Measurements from ENCODE around the gene SELPLG. TPM values are rescaled to one million over a fixed set of nuclear protein-coding genes. Genes with fewer than 3 reads are reported as not detected.

The SELPLG gene
- total RNA-seq, 1 experiment from 2014 or later, result 0.34 TPM

GRCh38 chr12:108584456-108585065 lies 49.1 kb downstream of the SELPLG start:
- H3K4me3 ChIP-seq (ENCODE audit: low read depth, low read length, poor library complexity, severe bottlenecking), result no peak overlapping the region
- ChIA-PET POLR2A (ENCODE audit: low non-redundant PET) (no interaction called here), CTCF (no interaction called here)
- H3K27me3 ChIP-seq (replicated peaks; ENCODE audit: insufficient read depth, low read depth, low read length, poor library complexity), result no peaks in the 10 kb centered on the region
- TF ChIP-seq CTCF (conservative IDR thresholded peaks at IDR 0.05; ENCODE audit: low read depth, low read length) (no peak), EZH2 (IDR thresholded peaks at IDR 0.05; ENCODE audit: borderline replicate concordance, low read depth, low read length, poor library complexity, severe bottlenecking) (no peak)
- BruUV-seq (replicated peaks), result no TSS peak
- DNase-seq (ENCODE audit: low spot score), result no peak
- H3K27ac ChIP-seq (ENCODE audit: low read depth, low read length, poor library complexity, severe bottlenecking), result no peak overlapping the region
- intact Hi-C loops (cut with micrococcal nuclease; ENCODE audit: unreplicated experiment), result no loop called here
- no peaks in the 10 kb centered on the region for H3K36me3 ChIP-seq (ENCODE audit: insufficient read depth, low read length, poor library complexity, severe bottlenecking)
- H3K9me3 ChIP-seq (ENCODE audit: low read depth, low read length, poor library complexity, severe bottlenecking), result no peaks in the 10 kb centered on the region
- peaks cover 8% of the 10 kb centered on the region for H3K4me1 ChIP-seq (ENCODE audit: insufficient read depth, low read length, poor library complexity, severe bottlenecking)

- Histone ChIP-seq H3K9me3 (ENCODE audit: low read depth, low read length, poor library complexity, severe bottlenecking) (no peaks in the 10 kb centered on the region), H3K27me3 (replicated peaks; ENCODE audit: insufficient read depth, low read depth, low read length, poor library complexity) (no peaks in the 10 kb centered on the region), H3K4me1 (ENCODE audit: insufficient read depth, low read length, poor library complexity, severe bottlenecking) (peaks cover 2% of the 10 kb centered on the region), H3K27ac (ENCODE audit: low read depth, low read length, poor library complexity, severe bottlenecking) (no peak overlapping the region), H3K36me3 (ENCODE audit: insufficient read depth, low read length, poor library complexity, severe bottlenecking) (no peaks in the 10 kb centered on the region), H3K4me3 (ENCODE audit: low read depth, low read length, poor library complexity, severe bottlenecking) (no peak overlapping the region)
- no peak for DNase-seq (ENCODE audit: low spot score)
- TF ChIP-seq EZH2 (IDR thresholded peaks at IDR 0.05; ENCODE audit: borderline replicate concordance, low read depth, low read length, poor library complexity, severe bottlenecking), result no peak
- no peak for TF ChIP-seq CTCF (conservative IDR thresholded peaks at IDR 0.05; ENCODE audit: low read depth, low read length)
- POLR2A ChIA-PET (ENCODE audit: low non-redundant PET), result no interaction called here
- CTCF ChIA-PET, result no interaction called here
- intact Hi-C loops (cut with micrococcal nuclease; ENCODE audit: unreplicated experiment), result no loop called here
- no TSS peak for BruUV-seq (replicated peaks)
Measured at GRCh38 chr12:108583991-108584390, 49.7 kb downstream of the SELPLG start.

- no TSS peak for BruUV-seq (replicated peaks)
- no peak for TF ChIP-seq EZH2 (IDR thresholded peaks at IDR 0.05; ENCODE audit: borderline replicate concordance, low read depth, low read length, poor library complexity, severe bottlenecking)
- no peak for TF ChIP-seq CTCF (conservative IDR thresholded peaks at IDR 0.05; ENCODE audit: low read depth, low read length)
- POLR2A ChIA-PET (ENCODE audit: low non-redundant PET), result no interaction called here
- CTCF ChIA-PET, result no interaction called here
- Histone ChIP-seq H3K4me3 (ENCODE audit: low read depth, low read length, poor library complexity, severe bottlenecking) (no peak overlapping the region), H3K27me3 (replicated peaks; ENCODE audit: insufficient read depth, low read depth, low read length, poor library complexity) (no peaks in the 10 kb centered on the region), H3K9me3 (ENCODE audit: low read depth, low read length, poor library complexity, severe bottlenecking) (no peaks in the 10 kb centered on the region), H3K4me1 (ENCODE audit: insufficient read depth, low read length, poor library complexity, severe bottlenecking) (no peaks in the 10 kb centered on the region), H3K27ac (ENCODE audit: low read depth, low read length, poor library complexity, severe bottlenecking) (no peak overlapping the region), H3K36me3 (ENCODE audit: insufficient read depth, low read length, poor library complexity, severe bottlenecking) (no peaks in the 10 kb centered on the region)
- intact Hi-C loops (cut with micrococcal nuclease; ENCODE audit: unreplicated experiment), result no loop called here
- no peak for DNase-seq (ENCODE audit: low spot score)
Measured at GRCh38 chr12:108582978-108583770, 50.5 kb downstream of the SELPLG start.

All from A673 (cell line).